ENCODE data around the gene CCDC47. TPM values are rescaled to one million over a fixed set of nuclear protein-coding genes. Genes with fewer than 3 reads are reported as not detected.

Gene CCDC47
- total RNA-seq, 2 donors from 2014 or later = 57.3 to 65.7 TPM

- 92% methylated on average over 3 of the region's 3 CpGs; no CpG with 5 or more reads in 1 of the 2 experiments for WGBS, 2 experiments (ENCODE audit: insufficient coverage in 1 of 2, insufficient read length in 1 of 2)
- H3K9me3 Mint-ChIP-seq = no peaks in the 10 kb centered on the region
- no peaks in the 10 kb centered on the region for H3K27me3 Mint-ChIP-seq (ENCODE audit: insufficient read depth)
- Histone ChIP-seq H3K27ac (ENCODE audit: low read depth, low read length) (no peak overlapping the region), H3K4me3 (ENCODE audit: low read length) (no peak overlapping the region), H3K27me3 (ENCODE audit: control insufficient read depth, insufficient read depth, low read length, poor library complexity, severe bottlenecking) (no peaks in the 10 kb centered on the region), H3K4me1 (ENCODE audit: control insufficient read depth, insufficient read depth, low read length) (no peaks in the 10 kb centered on the region), H3K9me3 (ENCODE audit: control insufficient read depth, low read length) (no peaks in the 10 kb centered on the region), H3K36me3 (ENCODE audit: control insufficient read depth, insufficient read depth, low read length) (peaks cover 90% of the 10 kb centered on the region), H3K9ac (ENCODE audit: extremely low read depth, low read length, poor library complexity, severe bottlenecking) (no peak overlapping the region)
- no peaks in the 10 kb centered on the region for H3K4me1 Mint-ChIP-seq
- peaks cover 71% of the 10 kb centered on the region for H3K36me3 Mint-ChIP-seq (ENCODE audit: low read depth)
- H3K4me3 Mint-ChIP-seq = no peak overlapping the region
- TF ChIP-seq CTCF (conservative IDR thresholded peaks at IDR 0.05) = no peak
- no peak overlapping the region for H3K27ac Mint-ChIP-seq
- no peak for DNase-seq
Observed at GRCh38 chr17:63754046-63754445, 19.4 kb downstream of the CCDC47 start.

- 100% methylated on average over 1 of the region's 1 CpG; no CpG with 5 or more reads in 1 of the 2 experiments for WGBS, 2 experiments (ENCODE audit: insufficient coverage in 1 of 2, insufficient read length in 1 of 2)
- no peak overlapping the region for H3K9ac ChIP-seq (ENCODE audit: extremely low read depth, low read length, poor library complexity, severe bottlenecking)
- no peak for TF ChIP-seq CTCF (conservative IDR thresholded peaks at IDR 0.05)
- H3K4me1 ChIP-seq (ENCODE audit: control insufficient read depth, insufficient read depth, low read length) = no peaks in the 10 kb centered on the region
- Mint-ChIP-seq H3K36me3 (ENCODE audit: low read depth) (peaks cover 70% of the 10 kb centered on the region), H3K4me1 (no peaks in the 10 kb centered on the region), H3K9me3 (no peaks in the 10 kb centered on the region), H3K27ac (no peak overlapping the region), H3K4me3 (no peak overlapping the region), H3K27me3 (ENCODE audit: insufficient read depth) (no peaks in the 10 kb centered on the region)
- no peak overlapping the region for H3K4me3 ChIP-seq (ENCODE audit: low read length)
- peaks cover 91% of the 10 kb centered on the region for H3K36me3 ChIP-seq (ENCODE audit: control insufficient read depth, insufficient read depth, low read length)
- no peaks in the 10 kb centered on the region for H3K27me3 ChIP-seq (ENCODE audit: control insufficient read depth, insufficient read depth, low read length, poor library complexity, severe bottlenecking)
- H3K9me3 ChIP-seq (ENCODE audit: control insufficient read depth, low read length) = no peaks in the 10 kb centered on the region
- no peak overlapping the region for H3K27ac ChIP-seq (ENCODE audit: low read depth, low read length)
- no peak for DNase-seq
Observed at GRCh38 chr17:63753215-63753614, 20.2 kb downstream of the CCDC47 start.

GRCh38 chr17:63752707-63753106 lies 20.7 kb downstream of the CCDC47 start:
- Histone ChIP-seq H3K27me3 (ENCODE audit: control insufficient read depth, insufficient read depth, low read length, poor library complexity, severe bottlenecking) (no peaks in the 10 kb centered on the region), H3K4me1 (ENCODE audit: control insufficient read depth, insufficient read depth, low read length) (no peaks in the 10 kb centered on the region), H3K4me3 (ENCODE audit: low read length) (no peak overlapping the region), H3K36me3 (ENCODE audit: control insufficient read depth, insufficient read depth, low read length) (peaks cover 88% of the 10 kb centered on the region), H3K27ac (ENCODE audit: low read depth, low read length) (no peak overlapping the region), H3K9ac (ENCODE audit: extremely low read depth, low read length, poor library complexity, severe bottlenecking) (no peak overlapping the region), H3K9me3 (ENCODE audit: control insufficient read depth, low read length) (no peaks in the 10 kb centered on the region)
- Mint-ChIP-seq H3K36me3 (ENCODE audit: low read depth) (peaks cover 67% of the 10 kb centered on the region), H3K4me1 (no peaks in the 10 kb centered on the region), H3K27ac (no peak overlapping the region), H3K27me3 (ENCODE audit: insufficient read depth) (no peaks in the 10 kb centered on the region), H3K9me3 (no peaks in the 10 kb centered on the region), H3K4me3 (no peak overlapping the region)
- 89 to 94% methylated on average over 1 of the region's 1 CpG for WGBS, 2 experiments (ENCODE audit: insufficient coverage in 1 of 2, insufficient read length in 1 of 2)
- no peak for TF ChIP-seq CTCF (conservative IDR thresholded peaks at IDR 0.05)
- DNase-seq = no peak

All from endodermal cell (in vitro differentiated cells).